Liver (tissue), 3 donors: ENCODE measurements around the gene ZNF212.

Source experiments
- EGR1 ChIP-seq, 2 donors: IDR thresholded peaks; 2 replicates each; pipeline ENCODE4 v1.6.1; 2016 to 2018; ENCODE audit warnings: antibody characterized with exemption in 2 of 2, low read depth in 2 of 2
- FOXA1 ChIP-seq: IDR thresholded peaks from 2 replicates; pipeline ENCODE4 v1.6.1; 2016; ENCODE audit warnings: antibody characterized with exemption
- GABPA ChIP-seq, 2 donors: IDR thresholded peaks in 1 of 2; conservative IDR thresholded peaks in 1 of 2; 2 replicates each; pipeline ENCODE4 v1.6.1; 2016; ENCODE audit warnings: antibody characterized with exemption in 2 of 2, mild to moderate bottlenecking in 1 of 2, moderate library complexity in 1 of 2
- HNF4A ChIP-seq, 2 donors: conservative IDR thresholded peaks; 2 replicates each; pipeline ENCODE4 v1.6.1; 2016; ENCODE audit warnings: antibody characterized with exemption in 2 of 2, mild to moderate bottlenecking in 2 of 2
- RAD21 ChIP-seq, 2 donors: IDR thresholded peaks; 2 replicates each; pipeline ENCODE4 v1.6.1; 2016; ENCODE audit warnings: antibody characterized with exemption in 2 of 2, mild to moderate bottlenecking in 2 of 2
- RXRA ChIP-seq, 2 donors: IDR thresholded peaks; 2 replicates each; pipeline ENCODE4 v1.6.1; 2017 to 2018; ENCODE audit warnings: antibody characterized with exemption in 2 of 2, mild to moderate bottlenecking in 1 of 2
- SP1 ChIP-seq: IDR thresholded peaks from 2 replicates; pipeline ENCODE4 v1.6.1; 2018; ENCODE audit warnings: antibody characterized with exemption, mild to moderate bottlenecking
- YY1 ChIP-seq: IDR thresholded peaks from 2 replicates; pipeline ENCODE4 v1.6.1; 2016; ENCODE audit warnings: antibody characterized with exemption, mild to moderate bottlenecking
- TF ChIP-seq, protein P1 (sequence below): fragments of 150-350 bp; IDR thresholded peaks from 2 replicates; pipeline ENCODE4 v1.5.1; 2017; ENCODE audit warnings: improper control_type of control experiment, low read depth, low read length; ENCODE audit not compliant: missing input control
- TF ChIP-seq, protein P2 (sequence below): IDR thresholded peaks from 2 replicates; pipeline ENCODE4 v1.6.1; 2016; ENCODE audit warnings: antibody characterized with exemption
- TF ChIP-seq, protein P3 (sequence below): IDR thresholded peaks from 2 replicates; pipeline ENCODE4 v1.6.1; 2016; ENCODE audit warnings: antibody characterized with exemption
- TF ChIP-seq, protein P4 (sequence below): IDR thresholded peaks from 2 replicates; pipeline ENCODE4 v1.6.1; 2016; ENCODE audit warnings: antibody characterized with exemption, mild to moderate bottlenecking
- donor health status: healthy.
- donor health status: healthy.

DNA sequence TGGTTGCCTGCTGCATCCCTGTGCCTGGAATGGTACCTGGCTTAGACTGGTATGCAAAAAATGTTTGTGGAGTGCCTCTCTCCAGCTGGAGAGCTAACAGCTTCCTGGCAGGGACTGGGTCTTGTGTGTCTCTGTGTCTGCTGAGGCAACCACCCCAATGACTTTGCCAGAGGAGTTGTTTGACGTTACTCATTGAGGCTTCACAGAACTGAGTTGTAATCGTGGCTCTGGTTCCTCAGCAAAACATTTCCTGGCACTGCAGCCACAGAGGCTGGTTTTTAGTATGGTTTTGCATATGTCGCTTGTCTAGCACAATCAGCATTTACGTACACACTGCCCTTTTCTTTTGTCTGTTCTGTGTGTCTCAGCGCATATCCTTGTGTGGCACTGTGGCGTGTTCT is 36.6 kb upstream of the ZNF212 start:
- TF ChIP-seq, protein P1, sequence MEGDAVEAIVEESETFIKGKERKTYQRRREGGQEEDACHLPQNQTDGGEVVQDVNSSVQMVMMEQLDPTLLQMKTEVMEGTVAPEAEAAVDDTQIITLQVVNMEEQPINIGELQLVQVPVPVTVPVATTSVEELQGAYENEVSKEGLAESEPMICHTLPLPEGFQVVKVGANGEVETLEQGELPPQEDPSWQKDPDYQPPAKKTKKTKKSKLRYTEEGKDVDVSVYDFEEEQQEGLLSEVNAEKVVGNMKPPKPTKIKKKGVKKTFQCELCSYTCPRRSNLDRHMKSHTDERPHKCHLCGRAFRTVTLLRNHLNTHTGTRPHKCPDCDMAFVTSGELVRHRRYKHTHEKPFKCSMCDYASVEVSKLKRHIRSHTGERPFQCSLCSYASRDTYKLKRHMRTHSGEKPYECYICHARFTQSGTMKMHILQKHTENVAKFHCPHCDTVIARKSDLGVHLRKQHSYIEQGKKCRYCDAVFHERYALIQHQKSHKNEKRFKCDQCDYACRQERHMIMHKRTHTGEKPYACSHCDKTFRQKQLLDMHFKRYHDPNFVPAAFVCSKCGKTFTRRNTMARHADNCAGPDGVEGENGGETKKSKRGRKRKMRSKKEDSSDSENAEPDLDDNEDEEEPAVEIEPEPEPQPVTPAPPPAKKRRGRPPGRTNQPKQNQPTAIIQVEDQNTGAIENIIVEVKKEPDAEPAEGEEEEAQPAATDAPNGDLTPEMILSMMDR = no peak
- no peak for TF ChIP-seq SP1
- no peak for TF ChIP-seq RAD21 (IDR thresholded peaks at IDR 0.05)
- TF ChIP-seq EGR1 (IDR thresholded peaks at IDR 0.05; ENCODE audit: low read depth in 2 of 2) = no peak
- TF ChIP-seq, protein P2, sequence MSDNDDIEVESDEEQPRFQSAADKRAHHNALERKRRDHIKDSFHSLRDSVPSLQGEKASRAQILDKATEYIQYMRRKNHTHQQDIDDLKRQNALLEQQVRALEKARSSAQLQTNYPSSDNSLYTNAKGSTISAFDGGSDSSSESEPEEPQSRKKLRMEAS = no peak
- TF ChIP-seq, protein P3, sequence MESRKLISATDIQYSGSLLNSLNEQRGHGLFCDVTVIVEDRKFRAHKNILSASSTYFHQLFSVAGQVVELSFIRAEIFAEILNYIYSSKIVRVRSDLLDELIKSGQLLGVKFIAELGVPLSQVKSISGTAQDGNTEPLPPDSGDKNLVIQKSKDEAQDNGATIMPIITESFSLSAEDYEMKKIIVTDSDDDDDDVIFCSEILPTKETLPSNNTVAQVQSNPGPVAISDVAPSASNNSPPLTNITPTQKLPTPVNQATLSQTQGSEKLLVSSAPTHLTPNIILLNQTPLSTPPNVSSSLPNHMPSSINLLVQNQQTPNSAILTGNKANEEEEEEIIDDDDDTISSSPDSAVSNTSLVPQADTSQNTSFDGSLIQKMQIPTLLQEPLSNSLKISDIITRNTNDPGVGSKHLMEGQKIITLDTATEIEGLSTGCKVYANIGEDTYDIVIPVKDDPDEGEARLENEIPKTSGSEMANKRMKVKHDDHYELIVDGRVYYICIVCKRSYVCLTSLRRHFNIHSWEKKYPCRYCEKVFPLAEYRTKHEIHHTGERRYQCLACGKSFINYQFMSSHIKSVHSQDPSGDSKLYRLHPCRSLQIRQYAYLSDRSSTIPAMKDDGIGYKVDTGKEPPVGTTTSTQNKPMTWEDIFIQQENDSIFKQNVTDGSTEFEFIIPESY = no peak
- no peak for TF ChIP-seq HNF4A (conservative IDR thresholded peaks at IDR 0.05)
- no peak for TF ChIP-seq YY1
- TF ChIP-seq, protein P4, sequence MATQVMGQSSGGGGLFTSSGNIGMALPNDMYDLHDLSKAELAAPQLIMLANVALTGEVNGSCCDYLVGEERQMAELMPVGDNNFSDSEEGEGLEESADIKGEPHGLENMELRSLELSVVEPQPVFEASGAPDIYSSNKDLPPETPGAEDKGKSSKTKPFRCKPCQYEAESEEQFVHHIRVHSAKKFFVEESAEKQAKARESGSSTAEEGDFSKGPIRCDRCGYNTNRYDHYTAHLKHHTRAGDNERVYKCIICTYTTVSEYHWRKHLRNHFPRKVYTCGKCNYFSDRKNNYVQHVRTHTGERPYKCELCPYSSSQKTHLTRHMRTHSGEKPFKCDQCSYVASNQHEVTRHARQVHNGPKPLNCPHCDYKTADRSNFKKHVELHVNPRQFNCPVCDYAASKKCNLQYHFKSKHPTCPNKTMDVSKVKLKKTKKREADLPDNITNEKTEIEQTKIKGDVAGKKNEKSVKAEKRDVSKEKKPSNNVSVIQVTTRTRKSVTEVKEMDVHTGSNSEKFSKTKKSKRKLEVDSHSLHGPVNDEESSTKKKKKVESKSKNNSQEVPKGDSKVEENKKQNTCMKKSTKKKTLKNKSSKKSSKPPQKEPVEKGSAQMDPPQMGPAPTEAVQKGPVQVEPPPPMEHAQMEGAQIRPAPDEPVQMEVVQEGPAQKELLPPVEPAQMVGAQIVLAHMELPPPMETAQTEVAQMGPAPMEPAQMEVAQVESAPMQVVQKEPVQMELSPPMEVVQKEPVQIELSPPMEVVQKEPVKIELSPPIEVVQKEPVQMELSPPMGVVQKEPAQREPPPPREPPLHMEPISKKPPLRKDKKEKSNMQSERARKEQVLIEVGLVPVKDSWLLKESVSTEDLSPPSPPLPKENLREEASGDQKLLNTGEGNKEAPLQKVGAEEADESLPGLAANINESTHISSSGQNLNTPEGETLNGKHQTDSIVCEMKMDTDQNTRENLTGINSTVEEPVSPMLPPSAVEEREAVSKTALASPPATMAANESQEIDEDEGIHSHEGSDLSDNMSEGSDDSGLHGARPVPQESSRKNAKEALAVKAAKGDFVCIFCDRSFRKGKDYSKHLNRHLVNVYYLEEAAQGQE = no peak
- TF ChIP-seq FOXA1 = no peak
- no peak for TF ChIP-seq RXRA (IDR thresholded peaks at IDR 0.05)
- TF ChIP-seq GABPA (IDR thresholded peaks at IDR 0.05 in 1 of 2, conservative IDR thresholded peaks at IDR 0.05 in 1 of 2) = no peak
